ENCODE data around the gene DNAJB8. TPM values are rescaled to one million over a fixed set of nuclear protein-coding genes. Genes with fewer than 3 reads are reported as not detected.

The DNAJB8 gene
- total and polyA plus RNA-seq, 11 donors = not detected

- Histone ChIP-seq H3K27me3 (peaks cover 0 to 7% (median 0%) of the 10 kb centered on the region in 9 donors), H3K27ac (no peak overlapping the region), H3K9me3 (no peaks in the 10 kb centered on the region), H3K4me1 (no peaks in the 10 kb centered on the region), H3K36me3 (no peaks in the 10 kb centered on the region), H3K4me3 (no peak overlapping the region)
- ATAC-seq = no peak
- 88 to 95% (median 90%) methylated on average over 20 of the region's 20 CpGs for WGBS, 4 donors
- no peak for DNase-seq
- intact Hi-C loops (cut with DNase I) = loop anchor here in 1 of 10 donors (10.0 kb wide), 1 partner anchor 122 kb away; no protein-coding TSS in a partner anchor
- no peak for TF ChIP-seq POLR2A (IDR thresholded peaks at IDR 0.05)
- TF ChIP-seq, protein P1, sequence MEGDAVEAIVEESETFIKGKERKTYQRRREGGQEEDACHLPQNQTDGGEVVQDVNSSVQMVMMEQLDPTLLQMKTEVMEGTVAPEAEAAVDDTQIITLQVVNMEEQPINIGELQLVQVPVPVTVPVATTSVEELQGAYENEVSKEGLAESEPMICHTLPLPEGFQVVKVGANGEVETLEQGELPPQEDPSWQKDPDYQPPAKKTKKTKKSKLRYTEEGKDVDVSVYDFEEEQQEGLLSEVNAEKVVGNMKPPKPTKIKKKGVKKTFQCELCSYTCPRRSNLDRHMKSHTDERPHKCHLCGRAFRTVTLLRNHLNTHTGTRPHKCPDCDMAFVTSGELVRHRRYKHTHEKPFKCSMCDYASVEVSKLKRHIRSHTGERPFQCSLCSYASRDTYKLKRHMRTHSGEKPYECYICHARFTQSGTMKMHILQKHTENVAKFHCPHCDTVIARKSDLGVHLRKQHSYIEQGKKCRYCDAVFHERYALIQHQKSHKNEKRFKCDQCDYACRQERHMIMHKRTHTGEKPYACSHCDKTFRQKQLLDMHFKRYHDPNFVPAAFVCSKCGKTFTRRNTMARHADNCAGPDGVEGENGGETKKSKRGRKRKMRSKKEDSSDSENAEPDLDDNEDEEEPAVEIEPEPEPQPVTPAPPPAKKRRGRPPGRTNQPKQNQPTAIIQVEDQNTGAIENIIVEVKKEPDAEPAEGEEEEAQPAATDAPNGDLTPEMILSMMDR (IDR thresholded peaks at IDR 0.05) = no peak
Observed at GRCh38 chr3:128462931-128463330, 3.8 kb downstream of the DNAJB8 start.

- no peak for DNase-seq
Observed at GRCh38 chr3:128462341-128462910, 4.3 kb downstream of the DNAJB8 start.

DNA sequence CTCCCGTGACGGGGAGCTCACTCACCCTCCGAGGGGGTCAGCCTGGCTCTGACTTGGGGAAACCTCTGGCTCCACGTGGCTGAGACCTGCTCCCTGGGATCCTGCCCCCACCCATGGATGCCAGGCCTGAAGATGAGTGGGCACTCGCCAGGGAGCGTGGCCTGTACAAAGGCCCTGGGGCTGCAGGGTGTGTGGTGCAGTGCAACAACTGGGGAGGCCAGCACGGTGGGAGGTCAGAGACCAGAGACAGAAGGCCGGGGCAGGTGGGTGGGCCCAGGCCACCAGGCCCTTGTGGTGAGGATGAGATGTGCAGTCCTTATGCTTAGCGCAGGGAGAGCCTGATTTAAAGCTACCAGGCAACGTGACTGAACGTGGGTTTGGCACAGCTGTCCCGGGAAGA is 5.0 kb downstream of the DNAJB8 start:
- H3K36me3 ChIP-seq = no peaks in the 10 kb centered on the region
- no peaks in the 10 kb centered on the region for H3K4me1 ChIP-seq
- ATAC-seq (no peak), DNase-seq (peak in 1 of 5 donors; percentile 42)
- H3K4me3 ChIP-seq = no peak overlapping the region
- H3K27me3 ChIP-seq = peaks cover 0 to 15% (median 5%) of the 10 kb centered on the region in 9 donors
- H3K9me3 ChIP-seq = no peaks in the 10 kb centered on the region
- 84 to 89% (median 86%) methylated on average over 12 of the region's 12 CpGs for WGBS, 4 donors
- intact Hi-C loops (cut with DNase I) = loop anchor here in 1 of 10 donors (10.0 kb wide), 1 partner anchor 123 kb away; no protein-coding TSS in a partner anchor
- TF ChIP-seq, protein P1 (IDR thresholded peaks at IDR 0.05) = no peak
- no peak for TF ChIP-seq POLR2A (IDR thresholded peaks at IDR 0.05)
- H3K27ac ChIP-seq = no peak overlapping the region

More at GRCh38 chr3:128462341-128462910, 4.3 kb downstream of the DNAJB8 start:
- ATAC-seq = no peak
- H3K4me1 ChIP-seq = no peaks in the 10 kb centered on the region
- no peaks in the 10 kb centered on the region for H3K9me3 ChIP-seq
- H3K4me3 ChIP-seq = no peak overlapping the region
- no peak for TF ChIP-seq POLR2A (IDR thresholded peaks at IDR 0.05)
- TF ChIP-seq, protein P1 (IDR thresholded peaks at IDR 0.05) = no peak
- H3K36me3 ChIP-seq = no peaks in the 10 kb centered on the region
- H3K27me3 ChIP-seq = peaks cover 0 to 11% (median under 1%) of the 10 kb centered on the region in 9 donors
- no peak overlapping the region for H3K27ac ChIP-seq
- intact Hi-C loops (cut with DNase I) = loop anchor here in 1 of 10 donors (10.0 kb wide), 1 partner anchor 122 kb away; no protein-coding TSS in a partner anchor
- 91 to 96% (median 95%) methylated on average over 23 of the region's 23 CpGs for WGBS, 4 donors

DNA sequence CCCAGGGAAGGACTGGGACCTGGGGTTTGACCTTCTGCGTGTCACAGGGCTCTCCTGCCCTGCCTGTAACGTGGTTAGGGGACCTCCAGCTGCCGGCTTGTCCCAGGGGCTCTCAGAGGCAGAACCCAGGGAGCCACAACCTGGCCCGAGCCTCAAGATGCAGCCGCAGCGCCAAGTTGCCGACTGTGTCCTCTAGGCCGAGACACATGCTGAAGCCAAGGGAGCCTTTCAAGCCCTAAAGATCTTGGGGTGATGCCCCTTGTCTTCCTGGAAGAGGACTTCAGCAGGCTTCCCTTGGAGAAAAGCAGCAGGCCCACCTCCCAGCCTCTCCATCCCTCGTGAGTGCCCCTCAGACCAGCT is 7.2 kb downstream of the DNAJB8 start:
- H3K27me3 ChIP-seq = peaks cover 0 to 22% (median 5%) of the 10 kb centered on the region in 9 donors
- DNase-seq (peak in 1 of 5 donors; percentile 14), ATAC-seq (no peak)
- no peak overlapping the region for H3K4me3 ChIP-seq
- H3K36me3 ChIP-seq = no peaks in the 10 kb centered on the region
- intact Hi-C loops (cut with DNase I) = no loop called here
- H3K27ac ChIP-seq = no peak overlapping the region
- TF ChIP-seq, protein P1 (IDR thresholded peaks at IDR 0.05) = no peak
- TF ChIP-seq POLR2A (IDR thresholded peaks at IDR 0.05) = no peak
- 85 to 92% (median 89%) methylated on average over 3 to 9 of the region's 9 CpGs for WGBS, 4 donors
- no peaks in the 10 kb centered on the region for H3K4me1 ChIP-seq
- H3K9me3 ChIP-seq = no peaks in the 10 kb centered on the region
